Thymus (tissue), 11 donors: ENCODE results near the gene SIPA1L3. TPM values are rescaled to one million over a fixed set of nuclear protein-coding genes. Genes with fewer than 3 reads are reported as not detected.
A peak's percentile ranks its signal among the peaks of the same experiment; 100 is the strongest.

Source experiments
- DNase-seq, 9 donors: peaks; one replicate each; pipeline ENCODE4 v3.0.0-alpha.2; 2013; ENCODE audit warnings: low spot score in 9 of 9, low read depth in 6 of 9, missing footprints in 1 of 9
- H3K27ac ChIP-seq, 2 donors: one replicate each; pipeline ENCODE4 v1.5.1; 2013; ENCODE audit warnings: control low read depth in 1 of 2, low read depth in 1 of 2, low read length in 1 of 2, mild to moderate bottlenecking in 1 of 2, moderate library complexity in 1 of 2
- H3K27me3 ChIP-seq, 2 donors: one replicate each; pipeline ENCODE4 v1.5.1; 2013; ENCODE audit warnings: low read length in 1 of 2; ENCODE audit not compliant: control insufficient read depth in 2 of 2, insufficient read depth in 1 of 2
- H3K36me3 ChIP-seq, 2 donors: one replicate each; pipeline ENCODE4 v1.5.1; 2013; ENCODE audit warnings: low read length in 1 of 2, mild to moderate bottlenecking in 1 of 2, moderate library complexity in 1 of 2; ENCODE audit not compliant: control insufficient read depth in 2 of 2, insufficient read depth in 2 of 2
- H3K4me1 ChIP-seq, 2 donors: one replicate each; pipeline ENCODE4 v1.5.1; 2013; ENCODE audit warnings: low read length in 2 of 2; ENCODE audit not compliant: control insufficient read depth in 2 of 2, insufficient read depth in 2 of 2
- H3K4me3 ChIP-seq, 2 donors: one replicate each; pipeline ENCODE4 v1.5.1; 2013; ENCODE audit warnings: low read length in 2 of 2, control low read depth in 1 of 2, mild to moderate bottlenecking in 1 of 2
- H3K9me3 ChIP-seq, 2 donors: one replicate each; pipeline ENCODE4 v1.5.1; 2013; ENCODE audit warnings: low read length in 1 of 2, mild to moderate bottlenecking in 1 of 2; ENCODE audit not compliant: control insufficient read depth in 2 of 2, insufficient read depth in 1 of 2
- WGBS: extraction: QIAGEN DNeasy Blood & Tissue Kit; methylation state at CpG from one replicate; pipeline ENCODE4 v1.1.7; 2013; 5-methylcytosine and 5-hydroxymethylcytosine counted together
- polyA plus RNA-seq: library from polyadenylated mRNA; stranded (reverse); fragments of 200-250 nt; gene quantifications from one replicate; pipeline ENCODE4 v1.2.3, GENCODE V29; 2013
- total RNA-seq: library from RNA; stranded (reverse); fragments of 120-200 nt; gene quantifications from one replicate; pipeline ENCODE4 v1.2.4, GENCODE V29; 2013
- donor health status: healthy.

SIPA1L3 gene
- total and polyA plus RNA-seq, 2 donors: 5.0 to 6.0 TPM

DNA sequence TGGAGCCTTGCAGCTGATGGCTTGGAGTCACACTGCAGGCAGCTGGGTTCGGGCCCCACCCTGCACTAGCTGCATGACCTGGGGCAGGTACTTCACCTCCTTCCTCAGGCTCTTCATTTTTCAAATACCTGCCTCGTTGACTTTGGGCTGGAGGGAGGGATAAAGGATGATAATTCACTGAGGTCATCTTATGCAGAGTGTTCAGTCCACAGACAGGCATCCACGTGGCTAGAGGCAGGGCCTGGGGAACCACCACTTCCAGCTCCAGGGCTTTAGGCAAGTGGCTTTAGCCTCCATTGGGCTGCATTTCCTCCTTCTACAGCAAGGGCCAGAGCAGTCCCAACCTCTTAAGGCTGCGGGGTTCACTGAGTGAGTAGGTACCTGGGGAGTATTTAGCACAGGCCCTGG, 84.8 kb downstream of the SIPA1L3 start:
- H3K27ac ChIP-seq: no peak overlapping the region
- H3K9me3 ChIP-seq: no peaks in the 10 kb centered on the region
- no peaks in the 10 kb centered on the region for H3K27me3 ChIP-seq
- no peak for DNase-seq
- peaks cover 0 to 11% of the 10 kb centered on the region in 2 donors for H3K4me1 ChIP-seq
- no peak overlapping the region for H3K4me3 ChIP-seq
- no peaks in the 10 kb centered on the region for H3K36me3 ChIP-seq
- 92% methylated on average over 4 of the region's 4 CpGs for WGBS

DNA sequence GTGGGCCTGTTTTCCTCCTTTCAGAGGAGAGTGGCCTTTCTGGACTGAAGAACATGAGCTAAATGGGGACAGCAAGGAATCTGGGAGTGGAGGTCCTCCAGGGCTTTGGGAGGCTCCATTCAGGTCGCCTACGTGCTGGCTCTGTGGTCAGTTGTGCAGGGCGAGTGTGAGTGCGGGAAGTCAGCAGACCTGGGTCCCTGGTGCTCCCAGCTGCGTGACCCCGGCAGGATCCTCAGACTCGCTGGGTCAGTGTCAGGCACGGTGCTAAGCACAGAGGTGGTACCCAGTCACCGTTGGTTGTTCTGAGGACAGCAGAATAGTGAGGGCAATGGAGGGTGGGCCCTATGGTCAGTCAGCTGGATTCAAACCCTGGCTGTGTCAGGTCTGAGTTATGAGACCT, 85.8 kb downstream of the SIPA1L3 start:
- H3K27me3 ChIP-seq: no peaks in the 10 kb centered on the region
- 98% methylated on average over 9 of the region's 9 CpGs for WGBS
- no peak overlapping the region for H3K27ac ChIP-seq
- no peaks in the 10 kb centered on the region for H3K9me3 ChIP-seq
- no peaks in the 10 kb centered on the region for H3K36me3 ChIP-seq
- no peak overlapping the region for H3K4me3 ChIP-seq
- peaks cover 0 to 11% of the 10 kb centered on the region in 2 donors for H3K4me1 ChIP-seq
- no peak for DNase-seq

- no peaks in the 10 kb centered on the region for H3K9me3 ChIP-seq
- H3K4me1 ChIP-seq: peaks cover 0 to 7% of the 10 kb centered on the region in 2 donors
- 86% methylated on average over 8 of the region's 8 CpGs for WGBS
- H3K36me3 ChIP-seq: no peaks in the 10 kb centered on the region
- no peak overlapping the region for H3K4me3 ChIP-seq
- no peak overlapping the region for H3K27ac ChIP-seq
- H3K27me3 ChIP-seq: no peaks in the 10 kb centered on the region
- no peak for DNase-seq
These were observed 87.8 kb downstream of the SIPA1L3 start for GRCh38 chr19:37994823-37995130.

DNA sequence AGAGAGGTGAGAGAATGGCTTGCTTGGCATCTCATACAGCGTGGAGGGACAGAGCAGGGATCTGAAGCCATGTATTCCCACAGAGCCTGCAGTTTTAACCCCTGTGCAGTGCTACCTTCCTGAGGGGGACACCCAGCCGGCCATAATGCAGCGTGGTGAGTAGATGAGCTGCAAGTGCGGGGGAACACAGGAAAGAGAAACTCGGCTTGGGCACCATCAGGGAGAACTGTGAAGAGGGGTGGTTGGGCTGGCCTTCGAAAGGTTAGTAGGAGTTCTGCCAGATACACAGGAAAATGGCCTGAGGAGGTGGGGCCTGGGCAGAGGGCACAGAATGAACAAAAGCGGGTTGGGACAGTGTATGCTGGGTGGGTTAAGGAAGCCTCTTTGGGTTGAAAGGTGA, 88.3 kb downstream of the SIPA1L3 start:
- Histone ChIP-seq H3K4me1 (peaks cover 0 to 5% of the 10 kb centered on the region in 2 donors), H3K27ac (no peak overlapping the region), H3K27me3 (no peaks in the 10 kb centered on the region), H3K9me3 (no peaks in the 10 kb centered on the region), H3K4me3 (no peak overlapping the region), H3K36me3 (no peaks in the 10 kb centered on the region)
- DNase-seq: no peak
- WGBS: 97% methylated on average over 7 of the region's 7 CpGs

DNA sequence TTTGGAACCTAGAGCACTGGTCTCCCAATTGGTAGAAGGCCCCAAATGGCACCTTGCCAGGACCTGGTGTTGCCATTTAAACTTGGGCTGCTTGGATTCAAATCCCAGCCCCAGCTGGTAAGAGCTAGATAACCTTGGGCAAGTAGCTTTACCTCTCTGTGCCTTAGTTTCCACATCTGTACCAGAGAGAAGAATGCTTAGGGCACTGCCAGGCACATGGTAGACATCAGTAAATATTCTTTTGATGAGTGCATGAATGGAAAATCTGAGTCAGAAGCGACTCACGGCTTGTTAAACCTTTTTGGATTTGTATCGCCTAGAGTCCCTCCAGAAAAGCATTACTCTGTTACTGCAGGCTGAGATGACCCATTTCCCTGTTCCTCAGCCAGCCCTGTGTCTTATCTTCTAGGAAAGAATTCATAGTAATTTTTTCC, 90.9 kb downstream of the SIPA1L3 start:
- no peaks in the 10 kb centered on the region for H3K27me3 ChIP-seq
- no peak overlapping the region for H3K27ac ChIP-seq
- DNase-seq: peak in 1 of 9 donors; percentile 20
- peaks cover 1 to 7% of the 10 kb centered on the region in 2 donors for H3K4me1 ChIP-seq
- H3K4me3 ChIP-seq: no peak overlapping the region
- no peaks in the 10 kb centered on the region for H3K36me3 ChIP-seq
- H3K9me3 ChIP-seq: no peaks in the 10 kb centered on the region
- 94% methylated on average over 3 of the region's 3 CpGs for WGBS

DNA sequence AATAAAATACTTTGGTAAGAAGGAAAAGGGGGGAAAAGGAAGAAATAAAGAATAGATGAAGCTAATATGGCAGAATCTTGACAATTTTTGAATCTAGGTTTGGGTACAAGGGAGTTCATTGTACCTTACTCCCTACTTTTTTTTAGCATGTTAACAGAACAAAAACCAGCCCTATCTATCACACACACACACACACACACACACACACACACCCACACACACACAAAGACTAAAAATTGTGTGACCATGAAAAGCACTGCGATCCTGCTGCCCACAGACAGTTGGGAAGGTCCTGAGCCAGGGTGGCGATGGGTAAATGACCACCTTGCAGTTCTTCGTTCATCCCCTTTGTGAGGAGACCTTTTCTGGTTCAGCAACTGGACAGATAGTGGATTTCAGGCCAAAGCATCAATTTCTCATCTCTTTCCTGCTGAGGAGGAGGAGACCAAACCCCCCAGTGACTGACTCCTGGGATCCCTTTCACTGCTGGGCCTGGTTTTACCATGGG, 91.8 kb downstream of the SIPA1L3 start:
- Histone ChIP-seq H3K27ac (no peak overlapping the region), H3K9me3 (no peaks in the 10 kb centered on the region), H3K4me3 (no peak overlapping the region), H3K36me3 (no peaks in the 10 kb centered on the region), H3K4me1 (peaks cover 9 to 16% of the 10 kb centered on the region in 2 donors), H3K27me3 (no peaks in the 10 kb centered on the region)
- no peak for DNase-seq
- 98% methylated on average over 3 of the region's 3 CpGs for WGBS

GRCh38 chr19:37999309-38000213, 92.6 kb downstream of the SIPA1L3 start:
- 97% methylated on average over 20 of the region's 20 CpGs for WGBS
- Histone ChIP-seq H3K9me3 (no peaks in the 10 kb centered on the region), H3K4me3 (no peak overlapping the region), H3K27ac (no peak overlapping the region), H3K36me3 (no peaks in the 10 kb centered on the region), H3K4me1 (peaks cover 9 to 20% of the 10 kb centered on the region in 2 donors), H3K27me3 (no peaks in the 10 kb centered on the region)
- DNase-seq: no peak

DNA sequence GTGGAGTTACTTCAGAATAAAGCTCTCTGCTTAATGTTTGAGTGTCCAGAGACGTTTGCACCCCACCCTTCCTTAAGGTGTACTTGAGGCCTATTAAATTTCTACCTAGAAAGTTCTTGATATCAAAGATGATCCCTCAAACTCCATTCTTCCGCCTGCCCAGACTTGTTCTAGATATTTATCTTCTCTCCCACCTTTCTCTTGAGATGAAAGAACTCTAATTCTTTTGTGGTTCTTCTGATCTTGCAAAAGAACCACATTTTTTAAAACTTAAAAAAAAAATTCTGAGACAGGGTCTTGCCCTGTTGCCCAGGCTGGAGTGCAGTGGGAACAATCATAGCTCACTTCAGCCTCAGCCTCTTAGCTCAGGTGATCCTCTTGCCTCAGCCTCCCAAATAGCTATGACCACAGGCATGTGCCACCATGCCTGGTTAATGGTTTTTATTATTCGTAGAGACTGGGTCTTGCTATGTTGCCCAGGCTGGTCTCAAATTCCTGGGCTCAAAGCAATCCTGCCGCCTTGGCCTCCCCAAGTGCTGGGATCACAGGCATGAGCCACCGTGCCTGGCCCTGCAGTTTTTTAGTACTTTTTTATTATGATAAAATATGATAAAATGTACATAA, 94.3 kb downstream of the SIPA1L3 start:
- Histone ChIP-seq H3K4me3 (no peak overlapping the region), H3K27me3 (no peaks in the 10 kb centered on the region), H3K27ac (no peak overlapping the region), H3K4me1 (peaks cover 9 to 27% of the 10 kb centered on the region in 2 donors), H3K9me3 (no peaks in the 10 kb centered on the region), H3K36me3 (no peaks in the 10 kb centered on the region)
- no peak for DNase-seq
- 84% methylated on average over 5 of the region's 5 CpGs for WGBS
